ENCODE data around the gene LRRFIP1. TPM values are rescaled to one million over a fixed set of nuclear protein-coding genes. Genes with fewer than 3 reads are reported as not detected.
A peak's percentile ranks its signal among the peaks of the same experiment; 100 is the strongest.

The LRRFIP1 gene
- total and polyA plus RNA-seq, 2 of the 13 experiments (the other 11 are each of a cell fraction or from before 2014, with no cell fraction given): 15.9 to 40.5 TPM

DNA sequence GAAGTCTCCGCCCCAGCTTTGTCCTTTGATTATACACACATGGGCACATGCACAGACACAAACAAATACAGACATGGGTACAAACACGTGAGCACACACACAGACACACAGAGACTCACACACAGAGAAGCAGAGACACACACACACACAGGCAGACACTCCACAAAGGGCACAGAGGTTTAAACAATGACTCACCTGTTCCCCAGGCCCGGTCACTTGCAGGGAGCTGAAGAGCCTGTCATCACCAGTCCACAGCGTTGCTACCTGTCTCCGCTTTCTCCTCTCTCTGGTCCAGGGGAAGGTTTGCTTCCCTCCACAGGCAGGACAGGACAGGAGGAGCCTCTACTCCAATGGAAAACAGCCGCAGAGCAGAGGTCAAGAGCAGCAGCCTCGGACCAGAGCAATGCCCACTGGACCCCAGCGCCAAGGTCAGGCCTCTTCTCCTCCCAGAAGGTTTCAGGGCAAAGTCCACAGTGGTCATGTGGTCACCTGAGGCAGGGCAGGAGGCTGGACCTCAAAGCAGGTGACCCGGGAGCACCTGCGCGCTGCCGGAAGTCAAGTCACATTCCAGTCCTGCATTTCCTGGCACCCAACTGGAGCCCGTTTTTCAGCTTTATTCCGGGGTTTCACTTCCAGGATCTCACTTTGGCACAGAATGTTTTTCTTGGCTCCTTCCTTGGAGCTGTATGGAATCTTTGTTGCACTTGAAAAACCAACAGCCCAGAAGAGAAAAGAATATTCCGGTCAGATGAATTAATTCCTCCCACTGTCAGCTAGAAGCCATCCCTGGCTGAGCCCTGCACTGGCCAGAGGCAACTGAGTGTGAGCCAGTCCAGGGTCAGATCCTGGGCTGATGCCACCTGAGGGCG, 36.9 kb upstream of the LRRFIP1 start, which contains the start of gene RAB17 (continued):
- TF ChIP-seq, protein P1, sequence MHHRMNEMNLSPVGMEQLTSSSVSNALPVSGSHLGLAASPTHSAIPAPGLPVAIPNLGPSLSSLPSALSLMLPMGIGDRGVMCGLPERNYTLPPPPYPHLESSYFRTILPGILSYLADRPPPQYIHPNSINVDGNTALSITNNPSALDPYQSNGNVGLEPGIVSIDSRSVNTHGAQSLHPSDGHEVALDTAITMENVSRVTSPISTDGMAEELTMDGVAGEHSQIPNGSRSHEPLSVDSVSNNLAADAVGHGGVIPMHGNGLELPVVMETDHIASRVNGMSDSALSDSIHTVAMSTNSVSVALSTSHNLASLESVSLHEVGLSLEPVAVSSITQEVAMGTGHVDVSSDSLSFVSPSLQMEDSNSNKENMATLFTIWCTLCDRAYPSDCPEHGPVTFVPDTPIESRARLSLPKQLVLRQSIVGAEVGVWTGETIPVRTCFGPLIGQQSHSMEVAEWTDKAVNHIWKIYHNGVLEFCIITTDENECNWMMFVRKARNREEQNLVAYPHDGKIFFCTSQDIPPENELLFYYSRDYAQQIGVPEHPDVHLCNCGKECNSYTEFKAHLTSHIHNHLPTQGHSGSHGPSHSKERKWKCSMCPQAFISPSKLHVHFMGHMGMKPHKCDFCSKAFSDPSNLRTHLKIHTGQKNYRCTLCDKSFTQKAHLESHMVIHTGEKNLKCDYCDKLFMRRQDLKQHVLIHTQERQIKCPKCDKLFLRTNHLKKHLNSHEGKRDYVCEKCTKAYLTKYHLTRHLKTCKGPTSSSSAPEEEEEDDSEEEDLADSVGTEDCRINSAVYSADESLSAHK (CRISPR knock-in tag; IDR thresholded peaks at IDR 0.05; ENCODE audit: borderline replicate concordance): 0 out of 2 replicates have a peak, but pooled peaks have one; percentile 68
- no peak for TF ChIP-seq ZSCAN20 (CRISPR knock-in tag; IDR thresholded peaks at IDR 0.05; ENCODE audit: borderline replicate concordance)
- TF ChIP-seq PHF5A (CRISPR knock-in tag; IDR thresholded peaks at IDR 0.05; ENCODE audit: low read depth, unreplicated experiment): peak; percentile 88
- TF ChIP-seq GFI1 (CRISPR knock-in tag; IDR thresholded peaks at IDR 0.05; ENCODE audit: borderline replicate concordance): peak; percentile 94
- TF ChIP-seq, protein P2, sequence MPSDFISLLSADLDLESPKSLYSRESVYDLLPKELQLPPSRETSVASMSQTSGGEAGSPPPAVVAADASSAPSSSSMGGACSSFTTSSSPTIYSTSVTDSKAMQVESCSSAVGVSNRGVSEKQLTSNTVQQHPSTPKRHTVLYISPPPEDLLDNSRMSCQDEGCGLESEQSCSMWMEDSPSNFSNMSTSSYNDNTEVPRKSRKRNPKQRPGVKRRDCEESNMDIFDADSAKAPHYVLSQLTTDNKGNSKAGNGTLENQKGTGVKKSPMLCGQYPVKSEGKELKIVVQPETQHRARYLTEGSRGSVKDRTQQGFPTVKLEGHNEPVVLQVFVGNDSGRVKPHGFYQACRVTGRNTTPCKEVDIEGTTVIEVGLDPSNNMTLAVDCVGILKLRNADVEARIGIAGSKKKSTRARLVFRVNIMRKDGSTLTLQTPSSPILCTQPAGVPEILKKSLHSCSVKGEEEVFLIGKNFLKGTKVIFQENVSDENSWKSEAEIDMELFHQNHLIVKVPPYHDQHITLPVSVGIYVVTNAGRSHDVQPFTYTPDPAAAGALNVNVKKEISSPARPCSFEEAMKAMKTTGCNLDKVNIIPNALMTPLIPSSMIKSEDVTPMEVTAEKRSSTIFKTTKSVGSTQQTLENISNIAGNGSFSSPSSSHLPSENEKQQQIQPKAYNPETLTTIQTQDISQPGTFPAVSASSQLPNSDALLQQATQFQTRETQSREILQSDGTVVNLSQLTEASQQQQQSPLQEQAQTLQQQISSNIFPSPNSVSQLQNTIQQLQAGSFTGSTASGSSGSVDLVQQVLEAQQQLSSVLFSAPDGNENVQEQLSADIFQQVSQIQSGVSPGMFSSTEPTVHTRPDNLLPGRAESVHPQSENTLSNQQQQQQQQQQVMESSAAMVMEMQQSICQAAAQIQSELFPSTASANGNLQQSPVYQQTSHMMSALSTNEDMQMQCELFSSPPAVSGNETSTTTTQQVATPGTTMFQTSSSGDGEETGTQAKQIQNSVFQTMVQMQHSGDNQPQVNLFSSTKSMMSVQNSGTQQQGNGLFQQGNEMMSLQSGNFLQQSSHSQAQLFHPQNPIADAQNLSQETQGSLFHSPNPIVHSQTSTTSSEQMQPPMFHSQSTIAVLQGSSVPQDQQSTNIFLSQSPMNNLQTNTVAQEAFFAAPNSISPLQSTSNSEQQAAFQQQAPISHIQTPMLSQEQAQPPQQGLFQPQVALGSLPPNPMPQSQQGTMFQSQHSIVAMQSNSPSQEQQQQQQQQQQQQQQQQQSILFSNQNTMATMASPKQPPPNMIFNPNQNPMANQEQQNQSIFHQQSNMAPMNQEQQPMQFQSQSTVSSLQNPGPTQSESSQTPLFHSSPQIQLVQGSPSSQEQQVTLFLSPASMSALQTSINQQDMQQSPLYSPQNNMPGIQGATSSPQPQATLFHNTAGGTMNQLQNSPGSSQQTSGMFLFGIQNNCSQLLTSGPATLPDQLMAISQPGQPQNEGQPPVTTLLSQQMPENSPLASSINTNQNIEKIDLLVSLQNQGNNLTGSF (CRISPR knock-in tag; IDR thresholded peaks at IDR 0.05): peak; percentile 33; the same call in 1 of the 2 replicates
- TF ChIP-seq, protein P3, sequence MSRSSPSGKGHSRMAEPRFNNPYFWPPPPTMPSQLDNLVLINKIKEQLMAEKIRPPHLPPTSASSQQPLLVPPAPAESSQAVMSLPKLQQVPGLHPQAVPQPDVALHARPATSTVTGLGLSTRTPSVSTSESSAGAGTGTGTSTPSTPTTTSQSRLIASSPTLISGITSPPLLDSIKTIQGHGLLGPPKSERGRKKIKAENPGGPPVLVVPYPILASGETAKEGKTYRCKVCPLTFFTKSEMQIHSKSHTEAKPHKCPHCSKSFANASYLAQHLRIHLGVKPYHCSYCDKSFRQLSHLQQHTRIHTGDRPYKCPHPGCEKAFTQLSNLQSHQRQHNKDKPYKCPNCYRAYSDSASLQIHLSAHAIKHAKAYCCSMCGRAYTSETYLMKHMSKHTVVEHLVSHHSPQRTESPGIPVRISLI (CRISPR knock-in tag; IDR thresholded peaks at IDR 0.05; ENCODE audit: borderline replicate concordance): no peak; the same call in 1 of the 2 replicates
- TF ChIP-seq FOXO1 (CRISPR knock-in tag; IDR thresholded peaks at IDR 0.05): peak; percentile 92
- peak; percentile 78 for TF ChIP-seq FOXA3 (CRISPR knock-in tag; IDR thresholded peaks at IDR 0.05)
- TF ChIP-seq ZNF775 (CRISPR knock-in tag; IDR thresholded peaks at IDR 0.05; ENCODE audit: borderline replicate concordance): no peak; the same call in 1 of the 2 replicates
- TF ChIP-seq, protein P4, sequence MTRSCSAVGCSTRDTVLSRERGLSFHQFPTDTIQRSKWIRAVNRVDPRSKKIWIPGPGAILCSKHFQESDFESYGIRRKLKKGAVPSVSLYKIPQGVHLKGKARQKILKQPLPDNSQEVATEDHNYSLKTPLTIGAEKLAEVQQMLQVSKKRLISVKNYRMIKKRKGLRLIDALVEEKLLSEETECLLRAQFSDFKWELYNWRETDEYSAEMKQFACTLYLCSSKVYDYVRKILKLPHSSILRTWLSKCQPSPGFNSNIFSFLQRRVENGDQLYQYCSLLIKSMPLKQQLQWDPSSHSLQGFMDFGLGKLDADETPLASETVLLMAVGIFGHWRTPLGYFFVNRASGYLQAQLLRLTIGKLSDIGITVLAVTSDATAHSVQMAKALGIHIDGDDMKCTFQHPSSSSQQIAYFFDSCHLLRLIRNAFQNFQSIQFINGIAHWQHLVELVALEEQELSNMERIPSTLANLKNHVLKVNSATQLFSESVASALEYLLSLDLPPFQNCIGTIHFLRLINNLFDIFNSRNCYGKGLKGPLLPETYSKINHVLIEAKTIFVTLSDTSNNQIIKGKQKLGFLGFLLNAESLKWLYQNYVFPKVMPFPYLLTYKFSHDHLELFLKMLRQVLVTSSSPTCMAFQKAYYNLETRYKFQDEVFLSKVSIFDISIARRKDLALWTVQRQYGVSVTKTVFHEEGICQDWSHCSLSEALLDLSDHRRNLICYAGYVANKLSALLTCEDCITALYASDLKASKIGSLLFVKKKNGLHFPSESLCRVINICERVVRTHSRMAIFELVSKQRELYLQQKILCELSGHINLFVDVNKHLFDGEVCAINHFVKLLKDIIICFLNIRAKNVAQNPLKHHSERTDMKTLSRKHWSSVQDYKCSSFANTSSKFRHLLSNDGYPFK (CRISPR knock-in tag; IDR thresholded peaks at IDR 0.05; ENCODE audit: borderline replicate concordance): peak; percentile 64; the same call in 1 of the 2 replicates
- 0 out of 2 replicates have a peak, but pooled peaks have one; percentile 42 for TF ChIP-seq HOXA5 (CRISPR knock-in tag; IDR thresholded peaks at IDR 0.05)
- TF ChIP-seq RCOR2 (CRISPR knock-in tag; IDR thresholded peaks at IDR 0.05): peak; percentile 96
- TF ChIP-seq, protein P5, sequence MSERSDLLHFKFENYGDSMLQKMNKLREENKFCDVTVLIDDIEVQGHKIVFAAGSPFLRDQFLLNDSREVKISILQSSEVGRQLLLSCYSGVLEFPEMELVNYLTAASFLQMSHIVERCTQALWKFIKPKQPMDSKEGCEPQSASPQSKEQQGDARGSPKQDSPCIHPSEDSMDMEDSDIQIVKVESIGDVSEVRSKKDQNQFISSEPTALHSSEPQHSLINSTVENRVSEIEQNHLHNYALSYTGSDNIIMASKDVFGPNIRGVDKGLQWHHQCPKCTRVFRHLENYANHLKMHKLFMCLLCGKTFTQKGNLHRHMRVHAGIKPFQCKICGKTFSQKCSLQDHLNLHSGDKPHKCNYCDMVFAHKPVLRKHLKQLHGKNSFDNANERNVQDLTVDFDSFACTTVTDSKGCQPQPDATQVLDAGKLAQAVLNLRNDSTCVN (CRISPR knock-in tag; IDR thresholded peaks at IDR 0.05; ENCODE audit: borderline replicate concordance): no peak; the same call in 1 of the 2 replicates
- no peak for TF ChIP-seq ZNF83 (CRISPR knock-in tag; IDR thresholded peaks at IDR 0.05; ENCODE audit: borderline replicate concordance)

All from HepG2 (cell line).